Coronary artery (tissue), 2 donors: ENCODE results near the gene LAMA5.

Source experiments
- DNase-seq: peaks from one replicate; pipeline ENCODE4 v3.0.0-alpha.2; 2017; ENCODE audit warnings: low spot score
- H3K27ac ChIP-seq, 2 donors: fragments of 200-600 bp; sonication (generic); one replicate each; pipeline ENCODE4 v1.5.1; 2016 to 2019
- H3K4me3 ChIP-seq: fragments of 200-600 bp; sonication (generic); 2 replicates; pipeline ENCODE4 v1.5.1; 2016; ENCODE audit warnings: mild to moderate bottlenecking, moderate library complexity
- CTCF ChIP-seq: fragments of 200-600 bp; sonication (generic); IDR thresholded peaks from one replicate; pipeline ENCODE4 v1.5.1; 2019; ENCODE audit warnings: antibody characterized with exemption

Gene LAMA5

DNA sequence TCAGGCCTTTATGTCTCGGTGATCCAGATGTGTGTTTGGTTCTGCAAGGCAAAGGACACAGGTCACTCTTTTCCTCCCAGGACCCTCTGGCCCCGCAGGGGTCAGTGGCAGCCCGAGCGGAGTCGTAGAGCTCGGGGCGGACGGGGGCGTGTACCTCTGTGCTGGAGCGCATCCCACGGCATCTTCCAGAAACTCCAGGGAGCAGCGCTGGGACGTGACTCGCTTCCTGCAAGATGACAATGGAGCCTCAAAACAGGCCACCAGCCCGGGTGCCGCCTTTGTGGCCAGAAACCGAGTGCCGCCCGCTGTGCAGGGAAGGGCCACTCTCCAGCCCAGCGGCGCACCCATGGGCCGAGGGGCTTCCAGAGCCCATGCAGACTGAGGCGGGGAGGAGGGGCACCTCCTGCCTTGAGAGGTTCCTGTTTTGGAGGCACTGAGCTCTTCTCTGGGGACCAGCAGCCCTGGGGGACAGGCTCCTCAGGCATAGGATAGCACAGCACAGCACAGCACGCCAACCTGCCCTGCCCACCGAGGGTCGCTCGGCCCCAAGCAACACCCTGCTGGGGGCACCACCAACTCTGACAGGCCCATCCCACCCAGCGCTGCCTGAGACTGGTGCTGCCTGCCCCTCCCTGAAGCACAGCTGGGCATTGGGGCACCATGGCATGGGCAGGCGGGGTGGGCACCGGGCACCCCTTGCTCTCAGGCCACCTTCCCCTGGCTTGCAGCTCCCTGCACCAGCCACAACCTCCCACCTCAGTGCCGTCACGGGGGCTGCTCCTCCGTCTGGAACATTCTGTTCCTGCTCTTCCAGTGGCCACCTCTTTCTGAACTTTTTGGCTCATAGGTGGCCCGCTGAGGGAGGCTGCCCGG is 29.5 kb upstream of the LAMA5 start:
- H3K27ac ChIP-seq: no peak overlapping the region
- no peak overlapping the region for H3K4me3 ChIP-seq
- no peak for TF ChIP-seq CTCF
- DNase-seq: no peak

- no peak for TF ChIP-seq CTCF
- Histone ChIP-seq H3K4me3 (no peak overlapping the region), H3K27ac (no peak overlapping the region)
- no peak for DNase-seq
Observed at GRCh38 chr20:62395311-62396242, 28.5 kb upstream of the LAMA5 start.

GRCh38 chr20:62394248-62395245 is 27.4 kb upstream of the LAMA5 start:
- Histone ChIP-seq H3K4me3 (no peak overlapping the region), H3K27ac (no peak overlapping the region)
- no peak for TF ChIP-seq CTCF
- DNase-seq: no peak

- DNase-seq: no peak
- TF ChIP-seq CTCF: no peak
Observed at GRCh38 chr20:62393830-62394229, 26.7 kb upstream of the LAMA5 start.

DNA sequence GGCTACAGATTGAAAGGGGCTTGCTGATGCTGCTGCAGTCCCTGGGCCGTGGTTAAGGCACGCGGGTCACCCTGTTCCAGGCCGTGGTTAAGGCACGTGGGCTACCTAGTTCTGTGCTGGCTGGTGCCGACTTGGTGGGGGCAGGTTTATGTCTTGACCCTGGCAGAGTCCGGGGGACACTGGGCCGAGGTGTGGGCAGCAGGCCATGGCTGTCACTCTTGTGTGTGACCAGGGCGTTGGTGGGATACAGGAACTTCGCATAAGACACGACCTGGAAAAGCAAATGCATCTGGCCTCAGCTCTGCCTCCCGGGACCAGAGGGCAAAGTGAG is 26.2 kb upstream of the LAMA5 start:
- no peak for DNase-seq
- no peak for TF ChIP-seq CTCF
- no peak overlapping the region for H3K4me3 ChIP-seq
- H3K27ac ChIP-seq: no peak overlapping the region

More at GRCh38 chr20:62393830-62394229, 26.7 kb upstream of the LAMA5 start:
- Histone ChIP-seq H3K27ac (no peak overlapping the region), H3K4me3 (no peak overlapping the region)

DNA sequence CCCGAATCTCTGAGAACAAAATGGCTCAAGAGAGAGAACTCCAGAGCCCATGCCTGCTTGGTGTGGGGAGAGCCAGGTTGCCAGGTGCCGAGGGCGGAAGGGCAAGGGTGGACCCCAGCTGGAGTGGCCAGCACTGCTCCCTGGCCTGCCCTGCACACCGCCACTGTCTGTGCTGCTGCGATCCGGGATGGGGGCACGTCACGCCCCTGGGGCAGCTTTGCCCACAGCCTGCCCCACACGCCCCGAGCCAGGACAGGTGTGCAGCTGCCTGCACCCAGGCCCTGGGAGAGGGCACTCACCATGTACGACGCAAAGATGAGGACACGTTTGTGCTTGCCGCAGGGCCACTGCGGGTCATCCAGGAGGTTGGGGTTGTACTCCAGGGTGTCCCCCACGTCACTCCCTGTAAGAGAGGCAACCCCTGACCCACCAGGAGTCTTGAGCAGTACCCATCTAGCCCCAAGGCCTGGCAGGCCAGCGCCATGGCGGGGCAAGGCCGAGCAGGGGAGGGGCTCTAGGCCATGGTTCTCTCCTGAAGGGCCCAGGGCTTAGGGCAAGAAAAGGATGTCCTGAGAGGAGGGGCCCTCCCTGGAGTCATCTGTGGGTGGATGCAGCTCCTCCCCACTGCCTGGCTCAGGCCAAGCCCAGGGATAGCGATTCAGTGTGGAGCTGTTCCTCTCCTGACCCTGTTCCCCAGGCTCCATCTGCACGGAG is 25.7 kb upstream of the LAMA5 start:
- DNase-seq: no peak
- Histone ChIP-seq H3K4me3 (no peak overlapping the region), H3K27ac (no peak overlapping the region)
- no peak for TF ChIP-seq CTCF
